Caco-2 (cell line): Measurements from ENCODE around the gene GAPDH. TPM values are rescaled to one million over a fixed set of nuclear protein-coding genes. Genes with fewer than 3 reads are reported as not detected.

Source experiments
- BruUV-seq: library from RNA; stranded (reverse); fragments of 400-500 nt; replicated peaks from 2 replicates; lab custom pipeline; 2021; lab: Mats Ljungman, UMichigan
- CTCF ChIA-PET: fragments of 300-600 bp; sonication (Branson Sonifier 250); formaldehyde crosslinking; loops from one replicate; lab custom pipeline; 2022; ENCODE audit warnings: antibody characterized with exemption; lab: Charles Lee
- POLR2A ChIA-PET: fragments of 300-600 bp; sonication (Branson Sonifier 250); formaldehyde crosslinking; loops from one replicate; lab custom pipeline; 2022; ENCODE audit warnings: antibody characterized with exemption; lab: Charles Lee
- DNase-seq, 2 experiments: peaks; one replicate each; pipeline versions ENCODE4 v3.0.0 to v3.0.0-alpha.2; 2020 to 2022
- H3K27me3 ChIP-seq: replicated peaks from 2 replicates; pipeline ENCODE4 v1.6.0; 2011; ENCODE audit warnings: low read length; ENCODE audit not compliant: control insufficient read depth, insufficient read depth
- H3K36me3 ChIP-seq: 2 replicates; pipeline ENCODE4 v1.5.1; 2011; ENCODE audit warnings: low read length; ENCODE audit not compliant: control insufficient read depth, insufficient read depth
- H3K4me1 ChIP-seq: fragments of 250-450 bp; sonication (Bioruptor Pico); 2 replicates; pipeline ENCODE4 v1.5.1; 2020; ENCODE audit warnings: mild to moderate bottlenecking
- H3K4me3 ChIP-seq: 2 replicates; pipeline ENCODE4 v1.5.1; 2011; ENCODE audit warnings: low read depth, mild to moderate bottlenecking, control low read depth, low read length
- H3K9me3 ChIP-seq: fragments of 250-450 bp; sonication (Bioruptor Pico); 2 replicates; pipeline ENCODE4 v1.5.1; 2020; ENCODE audit warnings: mild to moderate bottlenecking, moderate library complexity
- H3K27ac Mint-ChIP-seq: one replicate; pipeline ENCODE4 v1.8.0; 2022; ENCODE audit warnings: mixed read lengths; ENCODE audit not compliant: unreplicated experiment
- H3K27me3 Mint-ChIP-seq: one replicate; pipeline ENCODE4 v1.8.0; 2022; ENCODE audit warnings: mixed read lengths; ENCODE audit not compliant: insufficient read depth, unreplicated experiment
- H3K36me3 Mint-ChIP-seq: one replicate; pipeline ENCODE4 v1.8.0; 2022; ENCODE audit warnings: mild to moderate bottlenecking, mixed read lengths; ENCODE audit not compliant: insufficient read depth, unreplicated experiment
- H3K4me1 Mint-ChIP-seq: one replicate; pipeline ENCODE4 v1.8.0; 2022; ENCODE audit warnings: low read depth, mixed read lengths; ENCODE audit not compliant: unreplicated experiment
- H3K4me3 Mint-ChIP-seq: one replicate; pipeline ENCODE4 v1.8.0; 2022; ENCODE audit warnings: mild to moderate bottlenecking, moderate library complexity, mixed read lengths; ENCODE audit not compliant: unreplicated experiment
- H3K9me3 Mint-ChIP-seq: one replicate; pipeline ENCODE4 v1.8.0; 2022; ENCODE audit warnings: mixed read lengths; ENCODE audit not compliant: unreplicated experiment
- intact Hi-C: fragments of 100-400 bp; cut with micrococcal nuclease; formaldehyde crosslinking; loops from one replicate; pipeline ENCODE4 v1.10.0; 2022; ENCODE audit not compliant: unreplicated experiment
- total RNA-seq: library from RNA; stranded (reverse); gene quantifications from 2 replicates; pipeline ENCODE4 v1.2.3, GENCODE V29; 2022
- TF ChIP-seq, protein P1 (sequence below), 2 experiments: fragments of 200-600 bp in 1 of 2; IDR thresholded peaks; 1 replicate in 1 of 2; 2 replicates in 1 of 2; pipeline versions ENCODE4 v1.5.1 to v1.8.0; 2011 to 2022; ENCODE audit warnings: antibody characterized with exemption in 1 of 2, control low read depth in 1 of 2, inconsistent platforms in 1 of 2, low read depth in 1 of 2, low read length in 1 of 2, mild to moderate bottlenecking in 1 of 2, moderate library complexity in 1 of 2; ENCODE audit not compliant: insufficient read depth in 1 of 2, severe bottlenecking in 1 of 2, unreplicated experiment in 1 of 2

The GAPDH gene
- total RNA-seq, 1 experiment from 2014 or later, result 4,975 TPM

DNA sequence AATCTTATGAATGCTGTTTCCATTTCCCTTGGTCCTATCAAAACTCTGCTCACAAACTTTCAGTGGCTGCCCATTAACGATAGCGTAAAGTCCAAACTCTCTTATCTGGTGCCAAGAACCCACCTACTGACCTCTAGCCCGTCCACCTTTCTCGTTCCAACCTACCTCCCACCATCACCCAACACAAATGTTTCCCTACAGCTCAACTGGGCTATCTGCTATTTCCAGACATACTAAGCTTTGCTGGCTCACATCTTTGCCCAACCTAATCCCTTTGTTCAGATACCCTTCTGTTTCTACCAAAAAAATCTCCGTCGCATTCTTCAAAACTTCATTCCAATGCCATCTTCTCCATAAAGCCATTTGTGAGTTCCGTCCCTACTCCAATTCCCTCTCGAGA, 41.3 kb downstream of the GAPDH start:
- no peak overlapping the region for H3K4me3 Mint-ChIP-seq
- H3K27ac Mint-ChIP-seq, result no peak overlapping the region
- TF ChIP-seq, protein P1, sequence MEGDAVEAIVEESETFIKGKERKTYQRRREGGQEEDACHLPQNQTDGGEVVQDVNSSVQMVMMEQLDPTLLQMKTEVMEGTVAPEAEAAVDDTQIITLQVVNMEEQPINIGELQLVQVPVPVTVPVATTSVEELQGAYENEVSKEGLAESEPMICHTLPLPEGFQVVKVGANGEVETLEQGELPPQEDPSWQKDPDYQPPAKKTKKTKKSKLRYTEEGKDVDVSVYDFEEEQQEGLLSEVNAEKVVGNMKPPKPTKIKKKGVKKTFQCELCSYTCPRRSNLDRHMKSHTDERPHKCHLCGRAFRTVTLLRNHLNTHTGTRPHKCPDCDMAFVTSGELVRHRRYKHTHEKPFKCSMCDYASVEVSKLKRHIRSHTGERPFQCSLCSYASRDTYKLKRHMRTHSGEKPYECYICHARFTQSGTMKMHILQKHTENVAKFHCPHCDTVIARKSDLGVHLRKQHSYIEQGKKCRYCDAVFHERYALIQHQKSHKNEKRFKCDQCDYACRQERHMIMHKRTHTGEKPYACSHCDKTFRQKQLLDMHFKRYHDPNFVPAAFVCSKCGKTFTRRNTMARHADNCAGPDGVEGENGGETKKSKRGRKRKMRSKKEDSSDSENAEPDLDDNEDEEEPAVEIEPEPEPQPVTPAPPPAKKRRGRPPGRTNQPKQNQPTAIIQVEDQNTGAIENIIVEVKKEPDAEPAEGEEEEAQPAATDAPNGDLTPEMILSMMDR (IDR thresholded peaks at IDR 0.05; ENCODE audit: insufficient read depth in 1 of 2, low read depth in 1 of 2, low read length in 1 of 2, severe bottlenecking in 1 of 2, unreplicated experiment in 1 of 2), result no peak
- H3K27me3 ChIP-seq, result no peaks in the 10 kb centered on the region
- H3K4me1 Mint-ChIP-seq, result peaks cover 8% of the 10 kb centered on the region
- no peaks in the 10 kb centered on the region for H3K9me3 Mint-ChIP-seq
- no peaks in the 10 kb centered on the region for H3K4me1 ChIP-seq
- no peaks in the 10 kb centered on the region for H3K9me3 ChIP-seq
- peaks cover 97% of the 10 kb centered on the region for H3K36me3 Mint-ChIP-seq
- intact Hi-C loops, result no loop called here
- ChIA-PET POLR2A (no interaction called here), CTCF (no interaction called here)
- no TSS peak for BruUV-seq
- no peak overlapping the region for H3K4me3 ChIP-seq
- no peaks in the 10 kb centered on the region for H3K27me3 Mint-ChIP-seq
- peaks cover 10% of the 10 kb centered on the region for H3K36me3 ChIP-seq
- DNase-seq, result no peak

DNA sequence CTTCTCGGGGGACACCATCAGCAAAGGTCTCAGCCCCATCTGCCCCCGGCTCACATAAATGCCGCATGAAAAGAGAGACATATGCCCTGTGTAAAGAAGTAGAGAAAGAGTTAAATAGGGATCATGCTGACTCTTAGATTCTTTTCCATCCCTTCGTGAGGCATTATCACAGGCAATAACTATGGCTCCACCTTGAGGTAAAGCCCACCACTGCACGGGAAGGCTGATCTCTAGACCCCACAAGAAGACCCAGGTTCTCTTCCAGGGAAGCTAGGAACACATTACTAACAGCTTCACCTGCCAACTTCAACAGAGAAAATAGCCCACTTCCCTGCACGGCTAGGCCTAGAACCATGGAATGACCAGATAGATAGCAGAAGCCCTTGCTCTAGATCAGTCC, 47.9 kb downstream of the GAPDH start:
- H3K4me1 Mint-ChIP-seq, result no peaks in the 10 kb centered on the region
- peaks cover 22% of the 10 kb centered on the region for H3K36me3 ChIP-seq

DNA sequence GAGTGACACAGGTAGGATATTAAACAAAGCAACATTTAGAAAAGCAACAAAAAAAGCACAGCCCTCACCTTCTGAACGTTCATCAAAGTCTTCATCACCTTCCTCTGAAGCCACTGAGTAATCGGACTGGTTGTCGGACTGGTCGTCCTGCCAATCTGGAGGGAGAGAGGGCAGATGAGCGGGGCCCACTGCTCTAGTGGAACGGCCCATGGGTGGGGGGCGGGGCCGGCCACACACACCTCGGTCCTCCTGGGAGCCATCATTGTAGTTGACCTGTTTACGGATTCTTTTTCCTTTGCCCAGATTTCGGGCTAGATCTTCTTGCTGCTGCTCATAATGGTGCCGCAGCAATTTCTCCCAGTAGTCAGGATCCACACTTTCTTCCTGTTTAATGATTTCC, 48.6 kb downstream of the GAPDH start:
- H3K9me3 ChIP-seq, result no peaks in the 10 kb centered on the region
- Mint-ChIP-seq H3K4me1 (no peaks in the 10 kb centered on the region), H3K27ac (no peak overlapping the region), H3K4me3 (no peak overlapping the region), H3K9me3 (no peaks in the 10 kb centered on the region), H3K36me3 (peaks cover 99% of the 10 kb centered on the region), H3K27me3 (no peaks in the 10 kb centered on the region)
- no peaks in the 10 kb centered on the region for H3K27me3 ChIP-seq
- ChIA-PET POLR2A (interaction anchor here (0.6 kb wide), 1 partner anchor 112 kb away, joined by 3 read pairs; no protein-coding TSS in a partner anchor), CTCF (interaction anchor here (0.5 to 1.1 kb wide), 3 partner anchors 10 to 49 kb away, joined by 3 to 7 read pairs (median 3); partner anchors contain the start of gene GAPDH)
- H3K4me1 ChIP-seq, result no peaks in the 10 kb centered on the region
- TF ChIP-seq, protein P1 (IDR thresholded peaks at IDR 0.05; ENCODE audit: insufficient read depth in 1 of 2, low read depth in 1 of 2, low read length in 1 of 2, severe bottlenecking in 1 of 2, unreplicated experiment in 1 of 2), result no peak
- intact Hi-C loops, result loop anchor here (2.0 kb wide), 1 partner anchor 14 kb away; the partner anchor contains the start of gene NOP2
- DNase-seq, result no peak
- BruUV-seq, result no TSS peak
- H3K4me3 ChIP-seq, result no peak overlapping the region
- peaks cover 20% of the 10 kb centered on the region for H3K36me3 ChIP-seq

More for the DNA sequence above, 47.9 kb downstream of the GAPDH start:
- no peaks in the 10 kb centered on the region for H3K27me3 Mint-ChIP-seq
- peaks cover 99% of the 10 kb centered on the region for H3K36me3 Mint-ChIP-seq
- H3K27ac Mint-ChIP-seq, result no peak overlapping the region
- no peaks in the 10 kb centered on the region for H3K9me3 Mint-ChIP-seq
- no TSS peak for BruUV-seq
- no peaks in the 10 kb centered on the region for H3K27me3 ChIP-seq
- TF ChIP-seq, protein P1 (IDR thresholded peaks at IDR 0.05; ENCODE audit: insufficient read depth in 1 of 2, low read depth in 1 of 2, low read length in 1 of 2, severe bottlenecking in 1 of 2, unreplicated experiment in 1 of 2), result peak in 1 of 2 experiments; percentile 63
- no peak overlapping the region for H3K4me3 Mint-ChIP-seq
- DNase-seq, result peak in 1 of 2 experiments; percentile 43
- no peaks in the 10 kb centered on the region for H3K4me1 ChIP-seq
- intact Hi-C loops, result loop anchor here (2.0 kb wide), 1 partner anchor 13 kb away; the partner anchor contains the start of gene NOP2
- CTCF ChIA-PET, result interaction anchor here (0.5 to 1.1 kb wide), 3 partner anchors 9 to 48 kb away, joined by 3 to 7 read pairs (median 3); partner anchors contain the start of gene GAPDH
- H3K4me3 ChIP-seq, result no peak overlapping the region
- H3K9me3 ChIP-seq, result no peaks in the 10 kb centered on the region
- POLR2A ChIA-PET, result no interaction called here
